Neural cell (in vitro differentiated cells): Measurements from ENCODE around the gene KCNIP4. TPM values are rescaled to one million over a fixed set of nuclear protein-coding genes. Genes with fewer than 3 reads are reported as not detected.

Experiments
- H2AFZ ChIP-seq: fragments of 200-600, 300-800 bp; sonication (generic), shearing (Covaris generic); 2 replicates; pipeline ENCODE4 v1.6.0; 2014; ENCODE audit warnings: low read depth, mild to moderate bottlenecking, antibody characterized with exemption, low read length, moderate library complexity
- H3F3A ChIP-seq: fragments of 200-600 bp; shearing (Covaris generic); 2 replicates; pipeline ENCODE4 v1.6.1; 2016; ENCODE audit warnings: mild to moderate bottlenecking, moderate library complexity, mixed read lengths, antibody characterized with exemption, low read length; ENCODE audit not compliant: insufficient read depth, poor library complexity, severe bottlenecking
- H3K27ac ChIP-seq: fragments of 200-600, 300-800 bp; sonication (generic), shearing (Covaris generic); 2 replicates; pipeline ENCODE4 v1.5.1; 2014; ENCODE audit warnings: mild to moderate bottlenecking, low read length, moderate library complexity
- H3K27me3 ChIP-seq: fragments of 300-800, 200-600 bp; sonication (generic), shearing (Covaris generic); 2 replicates; pipeline ENCODE4 v1.6.0; 2014; ENCODE audit warnings: mild to moderate bottlenecking, low read depth, low read length, moderate library complexity; ENCODE audit not compliant: insufficient read depth
- H3K36me3 ChIP-seq: fragments of 300-800, 200-600 bp; sonication (generic), shearing (Covaris generic); 2 replicates; pipeline ENCODE4 v1.5.1; 2014; ENCODE audit warnings: mild to moderate bottlenecking, antibody characterized with exemption, low read length, moderate library complexity; ENCODE audit not compliant: insufficient read depth
- H3K4me2 ChIP-seq: fragments of 300-800, 200-600 bp; sonication (generic), shearing (Covaris generic); 2 replicates; pipeline ENCODE4 v1.6.0; 2014; ENCODE audit warnings: mild to moderate bottlenecking, low read length
- H3K4me3 ChIP-seq: fragments of 300-800, 200-600 bp; sonication (generic), shearing (Covaris generic); 2 replicates; pipeline ENCODE4 v1.5.1; 2014; ENCODE audit warnings: mild to moderate bottlenecking, low read length, moderate library complexity
- H3K79me2 ChIP-seq: fragments of 200-600 bp; shearing (Covaris generic); replicated peaks from 2 replicates; pipeline ENCODE4 v1.6.0; 2014; ENCODE audit warnings: mild to moderate bottlenecking, low read length, moderate library complexity; ENCODE audit not compliant: insufficient read depth
- H3K9ac ChIP-seq: fragments of 300-800, 200-600 bp; sonication (generic), shearing (Covaris generic); 2 replicates; pipeline ENCODE4 v1.6.1; 2016; ENCODE audit warnings: mild to moderate bottlenecking, low read length, mixed read lengths
- H3K9me2 ChIP-seq: fragments of 200-600 bp; shearing (Covaris generic); 2 replicates; pipeline ENCODE4 v1.6.1; 2016; ENCODE audit warnings: mild to moderate bottlenecking, low read length, mixed read lengths; ENCODE audit not compliant: insufficient read depth
- H3K9me3 ChIP-seq: fragments of 200-600, 300-800 bp; sonication (generic), shearing (Covaris generic); 2 replicates; pipeline ENCODE4 v1.6.1; 2016; ENCODE audit warnings: mild to moderate bottlenecking, mixed run types, low read length, moderate library complexity, mixed read lengths
- H4K20me1 ChIP-seq: fragments of 200-600 bp; shearing (Covaris generic); 2 replicates; pipeline ENCODE4 v1.6.1; 2016; ENCODE audit warnings: mild to moderate bottlenecking, mixed run types; ENCODE audit not compliant: insufficient read depth
- EP300 ChIP-seq: fragments of 450-650 bp; conservative IDR thresholded peaks from 2 replicates; pipeline ENCODE4 v1.6.1; 2014; ENCODE audit warnings: antibody characterized with exemption, mild to moderate bottlenecking, moderate library complexity; ENCODE audit not compliant: poor library complexity, severe bottlenecking
- EZH2 ChIP-seq: fragments of 200-600, 300-800 bp; shearing (Covaris generic), sonication (generic); IDR thresholded peaks from 2 replicates; pipeline ENCODE4 v1.6.1; 2014; ENCODE audit warnings: antibody characterized with exemption, low read length, borderline replicate concordance, mild to moderate bottlenecking; ENCODE audit not compliant: insufficient read depth, poor library complexity, severe bottlenecking
- MXI1 ChIP-seq: fragments of 450-650 bp; conservative IDR thresholded peaks from 2 replicates; pipeline ENCODE4 v1.6.1; 2014; ENCODE audit warnings: antibody characterized with exemption, mild to moderate bottlenecking; ENCODE audit not compliant: poor library complexity, severe bottlenecking
- POLR2AphosphoS5 ChIP-seq: IDR thresholded peaks from 2 replicates; pipeline ENCODE4 v1.6.1; 2012
- RAD21 ChIP-seq: fragments of 450-650 bp; conservative IDR thresholded peaks from 2 replicates; pipeline ENCODE4 v1.6.1; 2014; ENCODE audit warnings: antibody characterized with exemption, mild to moderate bottlenecking, moderate library complexity
- SMC3 ChIP-seq: fragments of 450-650 bp; conservative IDR thresholded peaks from 2 replicates; pipeline ENCODE4 v1.6.1; 2014; ENCODE audit warnings: antibody characterized with exemption, mild to moderate bottlenecking, moderate library complexity; ENCODE audit not compliant: poor library complexity
- TAF1 ChIP-seq: IDR thresholded peaks from 2 replicates; pipeline ENCODE4 v1.6.1; 2012; ENCODE audit warnings: low read depth
- polyA plus RNA-seq: library from polyadenylated mRNA; depleted of rRNA; stranded (reverse); fragments of >200 nt; gene quantifications from 2 replicates; pipeline ENCODE4 v1.2.3, GENCODE V29; 2014
- TF ChIP-seq, protein P1 (sequence below): fragments of 450-650 bp; IDR thresholded peaks from 2 replicates; pipeline ENCODE4 v1.5.1; 2014; ENCODE audit warnings: antibody characterized with exemption, mild to moderate bottlenecking, moderate library complexity; ENCODE audit not compliant: poor library complexity, severe bottlenecking
- TF ChIP-seq, protein P2 (sequence below): IDR thresholded peaks from 2 replicates; pipeline ENCODE4 v1.6.1; 2012; ENCODE audit warnings: borderline replicate concordance

Gene KCNIP4
- polyA plus RNA-seq, 1 donor from 2014 or later = 22.8 TPM

- Histone ChIP-seq H4K20me1 (no peaks in the 10 kb centered on the region), H3K27ac (no peak overlapping the region), H3K4me3 (no peak overlapping the region), H2AFZ (no peak overlapping the region), H3K4me2 (no peak overlapping the region), H3K9me2 (no peaks in the 10 kb centered on the region), H3K36me3 (no peaks in the 10 kb centered on the region), H3K79me2 (no peaks in the 10 kb centered on the region), H3K27me3 (no peaks in the 10 kb centered on the region), H3K9ac (no peak overlapping the region), H3F3A (peaks cover 6% of the 10 kb centered on the region), H3K9me3 (no peaks in the 10 kb centered on the region)
- TF ChIP-seq EZH2 (no peak), POLR2AphosphoS5 (no peak), TAF1 (no peak), SMC3 (peak; percentile 97), RAD21 (peak; percentile 93), EP300 (no peak), MXI1 (no peak)
- TF ChIP-seq, protein P1, sequence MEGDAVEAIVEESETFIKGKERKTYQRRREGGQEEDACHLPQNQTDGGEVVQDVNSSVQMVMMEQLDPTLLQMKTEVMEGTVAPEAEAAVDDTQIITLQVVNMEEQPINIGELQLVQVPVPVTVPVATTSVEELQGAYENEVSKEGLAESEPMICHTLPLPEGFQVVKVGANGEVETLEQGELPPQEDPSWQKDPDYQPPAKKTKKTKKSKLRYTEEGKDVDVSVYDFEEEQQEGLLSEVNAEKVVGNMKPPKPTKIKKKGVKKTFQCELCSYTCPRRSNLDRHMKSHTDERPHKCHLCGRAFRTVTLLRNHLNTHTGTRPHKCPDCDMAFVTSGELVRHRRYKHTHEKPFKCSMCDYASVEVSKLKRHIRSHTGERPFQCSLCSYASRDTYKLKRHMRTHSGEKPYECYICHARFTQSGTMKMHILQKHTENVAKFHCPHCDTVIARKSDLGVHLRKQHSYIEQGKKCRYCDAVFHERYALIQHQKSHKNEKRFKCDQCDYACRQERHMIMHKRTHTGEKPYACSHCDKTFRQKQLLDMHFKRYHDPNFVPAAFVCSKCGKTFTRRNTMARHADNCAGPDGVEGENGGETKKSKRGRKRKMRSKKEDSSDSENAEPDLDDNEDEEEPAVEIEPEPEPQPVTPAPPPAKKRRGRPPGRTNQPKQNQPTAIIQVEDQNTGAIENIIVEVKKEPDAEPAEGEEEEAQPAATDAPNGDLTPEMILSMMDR = peak; percentile 88
- TF ChIP-seq, protein P2, sequence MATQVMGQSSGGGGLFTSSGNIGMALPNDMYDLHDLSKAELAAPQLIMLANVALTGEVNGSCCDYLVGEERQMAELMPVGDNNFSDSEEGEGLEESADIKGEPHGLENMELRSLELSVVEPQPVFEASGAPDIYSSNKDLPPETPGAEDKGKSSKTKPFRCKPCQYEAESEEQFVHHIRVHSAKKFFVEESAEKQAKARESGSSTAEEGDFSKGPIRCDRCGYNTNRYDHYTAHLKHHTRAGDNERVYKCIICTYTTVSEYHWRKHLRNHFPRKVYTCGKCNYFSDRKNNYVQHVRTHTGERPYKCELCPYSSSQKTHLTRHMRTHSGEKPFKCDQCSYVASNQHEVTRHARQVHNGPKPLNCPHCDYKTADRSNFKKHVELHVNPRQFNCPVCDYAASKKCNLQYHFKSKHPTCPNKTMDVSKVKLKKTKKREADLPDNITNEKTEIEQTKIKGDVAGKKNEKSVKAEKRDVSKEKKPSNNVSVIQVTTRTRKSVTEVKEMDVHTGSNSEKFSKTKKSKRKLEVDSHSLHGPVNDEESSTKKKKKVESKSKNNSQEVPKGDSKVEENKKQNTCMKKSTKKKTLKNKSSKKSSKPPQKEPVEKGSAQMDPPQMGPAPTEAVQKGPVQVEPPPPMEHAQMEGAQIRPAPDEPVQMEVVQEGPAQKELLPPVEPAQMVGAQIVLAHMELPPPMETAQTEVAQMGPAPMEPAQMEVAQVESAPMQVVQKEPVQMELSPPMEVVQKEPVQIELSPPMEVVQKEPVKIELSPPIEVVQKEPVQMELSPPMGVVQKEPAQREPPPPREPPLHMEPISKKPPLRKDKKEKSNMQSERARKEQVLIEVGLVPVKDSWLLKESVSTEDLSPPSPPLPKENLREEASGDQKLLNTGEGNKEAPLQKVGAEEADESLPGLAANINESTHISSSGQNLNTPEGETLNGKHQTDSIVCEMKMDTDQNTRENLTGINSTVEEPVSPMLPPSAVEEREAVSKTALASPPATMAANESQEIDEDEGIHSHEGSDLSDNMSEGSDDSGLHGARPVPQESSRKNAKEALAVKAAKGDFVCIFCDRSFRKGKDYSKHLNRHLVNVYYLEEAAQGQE = no peak
Observed at GRCh38 chr4:21512353-21512752, 436.2 kb downstream of the KCNIP4 start.

- H3K9me3 ChIP-seq = no peaks in the 10 kb centered on the region
- no peak overlapping the region for H3K9ac ChIP-seq
- no peaks in the 10 kb centered on the region for H3K27me3 ChIP-seq
- H4K20me1 ChIP-seq = no peaks in the 10 kb centered on the region
- TF ChIP-seq MXI1 (no peak), EZH2 (no peak), RAD21 (peak; percentile 43), SMC3 (peak; percentile 53)
- TF ChIP-seq, protein P1 = peak; percentile 51
- H3K9me2 ChIP-seq = no peaks in the 10 kb centered on the region
- H3F3A ChIP-seq = no peaks in the 10 kb centered on the region
- H2AFZ ChIP-seq = no peak overlapping the region
- no peaks in the 10 kb centered on the region for H3K79me2 ChIP-seq
- no peaks in the 10 kb centered on the region for H3K36me3 ChIP-seq
- H3K27ac ChIP-seq = no peak overlapping the region
- no peak overlapping the region for H3K4me3 ChIP-seq
- H3K4me2 ChIP-seq = no peak overlapping the region
Observed at GRCh38 chr4:21507439-21507838, 441.1 kb downstream of the KCNIP4 start.
